Measurements from ENCODE around the gene TRABD. TPM values are rescaled to one million over a fixed set of nuclear protein-coding genes. Genes with fewer than 3 reads are reported as not detected.

Gene TRABD
- total and polyA plus RNA-seq, 3 donors from 2014 or later = 23.7 to 45.3 (median 38.7) TPM

DNA sequence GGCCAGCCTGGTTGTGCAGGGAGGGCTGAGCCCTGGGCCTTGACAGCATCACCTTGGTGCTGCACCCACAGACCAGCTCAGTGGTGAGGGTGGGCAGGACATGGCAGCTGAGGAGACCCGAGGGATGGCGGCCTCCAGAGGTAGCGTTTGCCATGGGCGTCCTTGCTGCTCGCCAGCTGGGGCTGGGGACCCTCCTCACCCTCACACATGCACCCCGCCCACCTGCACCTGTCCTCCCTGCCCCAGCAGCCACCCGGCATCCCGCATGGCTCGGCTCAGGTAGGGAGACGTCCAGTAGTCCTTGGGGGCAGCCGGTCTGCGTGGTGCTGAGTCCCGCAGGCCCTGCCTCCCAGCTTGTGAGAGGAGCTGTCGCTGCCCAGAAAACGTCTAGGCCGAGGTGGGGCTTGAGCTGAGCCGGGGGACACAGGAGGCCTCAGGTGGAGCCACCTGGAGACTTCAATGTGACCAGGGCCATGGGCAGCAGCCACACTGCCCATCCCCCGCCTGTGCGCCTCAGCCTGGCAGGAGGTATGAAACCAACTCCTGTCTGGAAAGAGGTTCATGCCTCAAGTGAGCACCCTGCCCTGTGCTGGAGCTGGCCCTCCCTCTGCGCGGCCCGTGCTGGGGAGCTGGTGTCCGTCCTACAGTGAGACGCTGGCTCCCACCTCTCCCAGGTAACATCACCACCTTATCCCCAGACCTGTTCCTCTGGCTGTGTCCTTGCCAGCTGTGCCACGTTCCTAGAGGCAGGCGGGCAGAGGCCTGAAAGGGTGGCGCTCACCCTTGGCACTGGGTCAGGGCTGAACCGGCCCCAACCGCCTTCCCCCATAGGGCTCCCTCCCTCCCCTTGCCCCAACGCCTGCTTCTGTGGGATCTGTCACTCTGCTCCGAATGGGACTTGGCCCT is 3.3 kb upstream of the TRABD start:
- H3K27ac ChIP-seq = no peak overlapping the region
- H3K4me3 ChIP-seq = no peak overlapping the region
- 82 to 87% methylated on average over 21 to 23 of the region's 31 CpGs for WGBS, 2 donors
- no peaks in the 10 kb centered on the region for H3K27me3 ChIP-seq
- no peak for DNase-seq
- H3K36me3 ChIP-seq (ENCODE audit: low read depth, missing control alignments) = no peaks in the 10 kb centered on the region
- intact Hi-C loops (cut with DNase I; ENCODE audit: low total_unique reads) = no loop called here
- no peaks in the 10 kb centered on the region for H3K9me3 ChIP-seq
- TF ChIP-seq, protein P1, sequence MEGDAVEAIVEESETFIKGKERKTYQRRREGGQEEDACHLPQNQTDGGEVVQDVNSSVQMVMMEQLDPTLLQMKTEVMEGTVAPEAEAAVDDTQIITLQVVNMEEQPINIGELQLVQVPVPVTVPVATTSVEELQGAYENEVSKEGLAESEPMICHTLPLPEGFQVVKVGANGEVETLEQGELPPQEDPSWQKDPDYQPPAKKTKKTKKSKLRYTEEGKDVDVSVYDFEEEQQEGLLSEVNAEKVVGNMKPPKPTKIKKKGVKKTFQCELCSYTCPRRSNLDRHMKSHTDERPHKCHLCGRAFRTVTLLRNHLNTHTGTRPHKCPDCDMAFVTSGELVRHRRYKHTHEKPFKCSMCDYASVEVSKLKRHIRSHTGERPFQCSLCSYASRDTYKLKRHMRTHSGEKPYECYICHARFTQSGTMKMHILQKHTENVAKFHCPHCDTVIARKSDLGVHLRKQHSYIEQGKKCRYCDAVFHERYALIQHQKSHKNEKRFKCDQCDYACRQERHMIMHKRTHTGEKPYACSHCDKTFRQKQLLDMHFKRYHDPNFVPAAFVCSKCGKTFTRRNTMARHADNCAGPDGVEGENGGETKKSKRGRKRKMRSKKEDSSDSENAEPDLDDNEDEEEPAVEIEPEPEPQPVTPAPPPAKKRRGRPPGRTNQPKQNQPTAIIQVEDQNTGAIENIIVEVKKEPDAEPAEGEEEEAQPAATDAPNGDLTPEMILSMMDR (IDR thresholded peaks at IDR 0.05) = no peak
- TF ChIP-seq POLR2A (IDR thresholded peaks at IDR 0.05) = no peak
- H3K4me1 ChIP-seq = peaks cover 18% of the 10 kb centered on the region

DNA sequence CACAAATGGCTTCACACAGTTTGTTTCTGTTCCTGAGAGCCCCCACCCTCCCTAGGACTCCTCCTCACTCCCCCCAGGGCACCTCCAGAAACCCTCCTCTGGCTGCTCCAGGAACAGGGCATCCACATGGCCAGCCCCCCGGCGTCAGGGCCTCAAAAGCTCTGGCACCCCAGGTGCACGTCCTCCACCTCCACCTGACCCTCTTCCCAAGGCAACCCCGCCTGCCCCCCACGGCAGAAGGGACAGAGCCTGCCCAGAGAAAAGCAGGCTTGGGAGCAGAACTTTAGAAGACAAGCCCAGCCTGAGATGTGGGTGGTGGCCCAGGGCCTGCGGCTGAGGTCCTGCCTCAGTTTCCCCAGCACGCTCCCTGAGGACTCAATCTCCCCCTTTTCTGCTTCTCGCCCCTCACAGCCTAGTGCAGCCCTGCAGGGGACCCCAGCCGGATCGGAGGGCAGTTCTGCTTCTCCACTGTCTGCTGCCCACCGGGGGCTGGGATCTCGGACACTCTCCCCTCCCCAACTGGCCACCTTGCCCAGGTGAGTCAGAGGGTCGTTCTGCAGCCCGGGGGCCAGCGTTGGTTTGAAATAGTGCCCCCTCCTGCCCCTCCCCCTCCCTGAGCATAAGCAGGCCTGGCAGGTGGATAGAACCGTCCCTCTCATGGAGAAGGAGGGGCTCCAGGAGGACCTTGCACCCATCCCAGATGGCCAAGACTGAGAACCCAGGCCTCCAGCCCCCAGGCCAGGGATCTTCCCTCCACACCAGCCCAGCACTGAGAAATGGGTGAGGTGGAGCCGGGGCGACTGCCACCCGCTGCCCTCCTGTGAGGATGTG is 2.4 kb upstream of the TRABD start:
- H3K36me3 ChIP-seq (ENCODE audit: low read depth, missing control alignments) = no peaks in the 10 kb centered on the region
- DNase-seq = no peak
- WGBS, 2 donors = 84 to 86% methylated on average over 16 to 19 of the region's 19 CpGs
- H3K4me1 ChIP-seq = peaks cover 19% of the 10 kb centered on the region
- no peaks in the 10 kb centered on the region for H3K9me3 ChIP-seq
- no peak overlapping the region for H3K27ac ChIP-seq
- intact Hi-C loops (cut with DNase I; ENCODE audit: low total_unique reads) = no loop called here
- no peak overlapping the region for H3K4me3 ChIP-seq
- H3K27me3 ChIP-seq = no peaks in the 10 kb centered on the region
- TF ChIP-seq, protein P1 (IDR thresholded peaks at IDR 0.05) = no peak
- no peak for TF ChIP-seq POLR2A (IDR thresholded peaks at IDR 0.05)

DNA sequence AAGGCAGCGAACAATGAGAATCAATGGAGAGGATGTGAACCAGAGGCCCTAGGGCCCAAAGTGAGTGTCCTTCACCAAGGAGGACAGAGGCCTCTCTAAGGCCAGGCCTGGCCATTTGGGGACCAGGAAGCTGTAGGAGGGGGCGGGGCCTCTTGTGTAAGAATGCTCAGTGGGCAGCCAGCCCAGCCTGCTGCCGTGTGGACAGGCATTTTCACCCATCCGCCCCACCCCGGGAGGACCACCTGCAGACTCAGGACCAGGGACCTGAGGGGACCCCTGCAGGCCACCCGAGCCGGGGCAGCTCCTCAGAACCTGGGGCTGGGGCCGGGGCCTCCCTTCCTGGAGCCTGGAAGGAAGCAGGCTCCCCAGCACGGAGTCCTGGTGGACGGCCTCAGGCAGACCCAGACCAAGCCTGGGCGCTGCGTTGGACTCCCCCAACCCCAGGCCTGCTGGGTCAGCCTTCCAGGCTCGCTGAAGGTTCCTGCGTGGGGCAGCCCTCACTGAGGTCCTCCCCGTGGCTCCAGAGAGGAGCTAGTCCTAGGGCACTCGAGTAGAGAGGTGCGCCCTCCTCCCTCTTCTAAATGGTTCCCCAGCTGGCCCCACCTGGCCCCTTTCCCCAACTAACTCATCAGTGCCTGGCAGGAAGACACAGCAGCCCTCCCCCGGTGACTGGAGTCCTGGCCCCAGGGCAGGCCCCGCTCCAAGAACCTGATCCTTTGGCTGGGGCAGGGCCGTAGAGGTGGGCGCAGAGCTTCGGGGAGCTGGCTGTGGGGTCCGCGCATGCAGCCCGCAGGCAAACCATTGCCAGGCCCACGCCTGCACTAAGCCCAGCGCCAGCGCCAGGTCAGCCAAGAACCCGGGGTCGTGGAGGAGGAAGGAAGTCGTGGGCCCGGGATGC is 1.5 kb upstream of the TRABD start:
- DNase-seq = peak; percentile 77
- Histone ChIP-seq H3K27me3 (no peaks in the 10 kb centered on the region), H3K36me3 (ENCODE audit: low read depth, missing control alignments) (no peaks in the 10 kb centered on the region), H3K4me1 (peaks cover 22% of the 10 kb centered on the region), H3K27ac (peak overlapping the region; percentile 10 to 71), H3K4me3 (peak overlapping the region; percentile 53 to 63), H3K9me3 (no peaks in the 10 kb centered on the region)
- TF ChIP-seq, protein P1 (IDR thresholded peaks at IDR 0.05) = no peak
- no peak for TF ChIP-seq POLR2A (IDR thresholded peaks at IDR 0.05)
- intact Hi-C loops (cut with DNase I; ENCODE audit: low total_unique reads) = no loop called here
- 32 to 35% methylated on average over 6 to 32 of the region's 32 CpGs for WGBS, 2 donors

DNA sequence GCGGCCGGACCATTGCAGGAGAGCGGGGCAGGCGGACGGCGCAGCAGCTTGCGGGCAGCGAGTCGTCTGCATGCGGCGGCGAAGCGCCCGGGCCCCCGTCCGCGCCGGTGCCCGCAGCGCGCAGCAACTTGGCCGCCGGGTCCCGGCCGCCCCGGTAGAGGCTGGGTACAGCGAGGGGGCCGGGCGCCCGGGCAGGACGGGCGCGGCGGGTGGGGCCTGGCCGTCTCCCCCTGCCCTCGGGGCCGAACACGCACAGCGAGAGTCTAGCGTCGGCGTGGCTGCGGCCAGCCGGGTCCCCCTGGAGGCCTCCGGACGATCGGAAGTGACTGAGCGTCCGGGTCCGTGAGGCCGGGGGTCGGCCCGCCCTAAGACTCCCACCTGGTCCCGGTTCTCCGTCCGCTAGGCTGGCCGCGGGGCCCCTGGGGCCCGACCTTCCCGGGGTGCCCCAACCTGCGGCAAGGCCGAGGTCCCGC is 775 bp upstream of the TRABD start:
- Histone ChIP-seq H3K27me3 (no peaks in the 10 kb centered on the region), H3K4me1 (peaks cover 29% of the 10 kb centered on the region), H3K27ac (peak overlapping the region in 1 of 2 donors; percentile 71), H3K4me3 (peak overlapping the region; percentile 53 to 63), H3K36me3 (ENCODE audit: low read depth, missing control alignments) (no peaks in the 10 kb centered on the region), H3K9me3 (no peaks in the 10 kb centered on the region)
- WGBS, 2 donors = 9 to 29% methylated on average over 10 to 41 of the region's 63 CpGs
- DNase-seq = no peak
- intact Hi-C loops (cut with DNase I; ENCODE audit: low total_unique reads) = no loop called here
- no peak for TF ChIP-seq POLR2A (IDR thresholded peaks at IDR 0.05)
- TF ChIP-seq, protein P1 (IDR thresholded peaks at IDR 0.05) = no peak

Data from testis (tissue), 3 donors.